CD4-positive, alpha-beta T cell treated with Interferon gamma for 1 hour (primary cell): ENCODE data around the gene SEC14L2.
"Not testable (repeated sequence)": the region's sequence is repeated elsewhere in the genome, so short reads cannot be mapped to it uniquely, and the experiment has no call there.

ENCODE experiments used
- DNase-seq: peaks from one replicate; pipeline ENCODE4 v3.0.0-alpha.2; 2020

SEC14L2 gene

GRCh38 chr22:30460555-30460954, 63.7 kb downstream of the SEC14L2 start:
- DNase-seq, result not testable (repeated sequence)

GRCh38 chr22:30469165-30469564, 72.3 kb downstream of the SEC14L2 start:
- no peak for DNase-seq

- DNase-seq, result no peak
Observed at GRCh38 chr22:30470655-30471054, 73.8 kb downstream of the SEC14L2 start.

- no peak for DNase-seq
Observed at GRCh38 chr22:30471616-30472318, 74.9 kb downstream of the SEC14L2 start, which contains the start of gene SEC14L3. SEC14L3 (minus strand) TSS chr22:30472017; CDS start chr22:30471958, 59 bp downstream.

- DNase-seq, result no peak
Observed at GRCh38 chr22:30472994-30473720, 76.3 kb downstream of the SEC14L2 start.

GRCh38 chr22:30474121-30474520, 77.3 kb downstream of the SEC14L2 start:
- DNase-seq, result no peak
